Suprapubic skin (tissue), 4 donors: Measurements from ENCODE around the gene NFE2L2. TPM values are rescaled to one million over a fixed set of nuclear protein-coding genes. Genes with fewer than 3 reads are reported as not detected.

Experiments used
- DNase-seq, 2 donors: peaks; one replicate each; pipeline ENCODE4 v3.0.0-alpha.2; 2019; ENCODE audit warnings: low spot score in 2 of 2
- H3K27ac ChIP-seq: fragments of 200-600 bp; sonication (generic); one replicate; pipeline ENCODE4 v1.5.1; 2019
- H3K27me3 ChIP-seq: fragments of 200-600 bp; sonication (generic); one replicate; pipeline ENCODE4 v1.5.1; 2019
- H3K36me3 ChIP-seq: fragments of 200-600 bp; sonication (generic); one replicate; pipeline ENCODE4 v1.5.1; 2019
- H3K4me1 ChIP-seq: fragments of 200-600 bp; sonication (generic); one replicate; pipeline ENCODE4 v1.5.1; 2019
- H3K4me3 ChIP-seq: fragments of 200-600 bp; sonication (generic); one replicate; pipeline ENCODE4 v1.5.1; 2019; ENCODE audit warnings: mild to moderate bottlenecking
- H3K9me3 ChIP-seq: fragments of 200-600 bp; sonication (generic); one replicate; pipeline ENCODE4 v1.5.1; 2019
- CTCF ChIP-seq, 2 donors: fragments of 200-600 bp in 1 of 2; fragments of 450-650 bp in 1 of 2; sonication (generic) in 1 of 2; IDR thresholded peaks; one replicate each; pipeline ENCODE4 v1.5.1; 2016 to 2019; ENCODE audit warnings: antibody characterized with exemption in 2 of 2, mild to moderate bottlenecking in 1 of 2, moderate library complexity in 1 of 2
- EP300 ChIP-seq: sonication (generic); formaldehyde crosslinking; IDR thresholded peaks from one replicate; pipeline ENCODE4 v1.6.1; 2017; ENCODE audit warnings: antibody characterized with exemption
- POLR2A ChIP-seq, 2 donors: fragments of 450-650 bp; IDR thresholded peaks; one replicate each; pipeline ENCODE4 v1.6.1; 2017; ENCODE audit warnings: antibody characterized with exemption in 2 of 2, mild to moderate bottlenecking in 2 of 2, moderate library complexity in 2 of 2
- POLR2AphosphoS5 ChIP-seq, 3 donors: sonication (generic); formaldehyde crosslinking; IDR thresholded peaks; one replicate each; pipeline ENCODE4 v1.6.1; 2017; ENCODE audit warnings: antibody characterized with exemption in 3 of 3
- WGBS: methylation state at CpG from one replicate; pipeline ENCODE4 v1.1.5; 2018; 5-methylcytosine and 5-hydroxymethylcytosine counted together
- total RNA-seq, 4 donors: library from RNA; depleted of rRNA; stranded (reverse); fragments of >200 nt; gene quantifications; one replicate each; pipeline ENCODE4 v1.1.0, GENCODE V29; 2016

NFE2L2 gene
- total RNA-seq, 4 donors from 2014 or later: 130 to 180 (median 160) TPM

GRCh38 chr2:177244244-177244771 lies 20.2 kb downstream of the NFE2L2 start:
- 94% methylated on average over 6 of the region's 6 CpGs for WGBS
- Histone ChIP-seq H3K36me3 (peaks cover 6% of the 10 kb centered on the region), H3K4me3 (no peak overlapping the region), H3K27me3 (no peaks in the 10 kb centered on the region), H3K4me1 (peaks cover 89% of the 10 kb centered on the region), H3K9me3 (no peaks in the 10 kb centered on the region), H3K27ac (peak overlapping the region; percentile 54)
- DNase-seq: no peak
- TF ChIP-seq CTCF (IDR thresholded peaks at IDR 0.05): no peak
- TF ChIP-seq POLR2AphosphoS5 (IDR thresholded peaks at IDR 0.05): no peak
- no peak for TF ChIP-seq EP300
- no peak for TF ChIP-seq POLR2A (IDR thresholded peaks at IDR 0.05)

- H3K4me3 ChIP-seq: no peak overlapping the region
- H3K27ac ChIP-seq: peak overlapping the region; percentile 92
- no peaks in the 10 kb centered on the region for H3K27me3 ChIP-seq
- H3K9me3 ChIP-seq: no peaks in the 10 kb centered on the region
- H3K36me3 ChIP-seq: peaks cover 1% of the 10 kb centered on the region
- peaks cover 95% of the 10 kb centered on the region for H3K4me1 ChIP-seq
- TF ChIP-seq EP300: no peak
- no peak for TF ChIP-seq CTCF (IDR thresholded peaks at IDR 0.05)
- no peak for TF ChIP-seq POLR2AphosphoS5 (IDR thresholded peaks at IDR 0.05)
- TF ChIP-seq POLR2A (IDR thresholded peaks at IDR 0.05): no peak
- DNase-seq: no peak
These were observed 21.1 kb downstream of the NFE2L2 start for GRCh38 chr2:177243476-177243875.

- H3K9me3 ChIP-seq: no peaks in the 10 kb centered on the region
- H3K36me3 ChIP-seq: no peaks in the 10 kb centered on the region
- WGBS: 75% methylated on average over 3 of the region's 3 CpGs
- H3K4me1 ChIP-seq: peaks cover 96% of the 10 kb centered on the region
- peak overlapping the region; percentile 24 for H3K4me3 ChIP-seq
- no peaks in the 10 kb centered on the region for H3K27me3 ChIP-seq
- H3K27ac ChIP-seq: peak overlapping the region; percentile 92
- no peak for DNase-seq
- no peak for TF ChIP-seq POLR2AphosphoS5 (IDR thresholded peaks at IDR 0.05)
- TF ChIP-seq CTCF (IDR thresholded peaks at IDR 0.05): no peak
- TF ChIP-seq POLR2A (IDR thresholded peaks at IDR 0.05): no peak
- no peak for TF ChIP-seq EP300
These were observed 21.5 kb downstream of the NFE2L2 start for GRCh38 chr2:177243073-177243472.

- peak overlapping the region; percentile 24 for H3K4me3 ChIP-seq
- DNase-seq: no peak
- H3K4me1 ChIP-seq: peaks cover 96% of the 10 kb centered on the region
- no peaks in the 10 kb centered on the region for H3K9me3 ChIP-seq
- WGBS: 10% methylated on average over 5 of the region's 5 CpGs
- H3K27me3 ChIP-seq: no peaks in the 10 kb centered on the region
- H3K36me3 ChIP-seq: no peaks in the 10 kb centered on the region
- peak overlapping the region; percentile 92 for H3K27ac ChIP-seq
- no peak for TF ChIP-seq EP300
- TF ChIP-seq CTCF (IDR thresholded peaks at IDR 0.05): no peak
- no peak for TF ChIP-seq POLR2A (IDR thresholded peaks at IDR 0.05)
- peak; percentile 6 to 79 (median 62) for TF ChIP-seq POLR2AphosphoS5 (IDR thresholded peaks at IDR 0.05)
These were observed 22.2 kb downstream of the NFE2L2 start for GRCh38 chr2:177242121-177242987.

GRCh38 chr2:177241711-177242120 lies 22.8 kb downstream of the NFE2L2 start:
- peaks cover 94% of the 10 kb centered on the region for H3K4me1 ChIP-seq
- H3K36me3 ChIP-seq: no peaks in the 10 kb centered on the region
- no peaks in the 10 kb centered on the region for H3K9me3 ChIP-seq
- peak overlapping the region; percentile 92 for H3K27ac ChIP-seq
- TF ChIP-seq POLR2AphosphoS5 (IDR thresholded peaks at IDR 0.05) (no peak), CTCF (IDR thresholded peaks at IDR 0.05) (no peak), POLR2A (IDR thresholded peaks at IDR 0.05) (no peak), EP300 (no peak)
- no peaks in the 10 kb centered on the region for H3K27me3 ChIP-seq
- 29% methylated on average over 1 of the region's 1 CpG for WGBS
- no peak for DNase-seq
- peak overlapping the region; percentile 24 for H3K4me3 ChIP-seq
